Endothelial cell of umbilical vein (primary cell): ENCODE results near the gene NAA40. TPM values are rescaled to one million over a fixed set of nuclear protein-coding genes. Genes with fewer than 3 reads are reported as not detected.

Experiments used
- BruUV-seq: library from RNA; stranded (reverse); fragments of 400-500 nt; replicated peaks from 2 replicates; lab custom pipeline; 2021; lab: Mats Ljungman, UMichigan
- CTCF ChIA-PET: fragments of 300-600, 350-600 bp; sonication (Branson Sonifier 250); formaldehyde crosslinking; loops from one replicate; lab custom pipeline; 2021; ENCODE audit warnings: antibody characterized with exemption, inconsistent platforms; lab: Charles Lee
- POLR2A ChIA-PET: fragments of 300-600, 350-600 bp; sonication (Branson Sonifier 250); formaldehyde crosslinking; loops from one replicate; lab custom pipeline; 2021; ENCODE audit warnings: antibody characterized with exemption, inconsistent platforms; lab: Charles Lee
- DNase-seq: peaks from one replicate; pipeline ENCODE4 v3.0.0-alpha.2; 2011; ENCODE audit warnings: low read depth, low spot score
- FAIRE-seq: peaks from 2 replicates; lab custom pipeline; 2011; peaks lifted over from hg19 to GRCh38; lab: Jason Lieb, UNC
- H2AFZ ChIP-seq: 2 replicates; pipeline ENCODE4 v1.6.0; 2012; ENCODE audit warnings: low read depth, low read length, control low read depth, inconsistent platforms
- H3K27ac ChIP-seq: 2 replicates; pipeline ENCODE4 v1.5.1; 2011; ENCODE audit warnings: low read depth, mild to moderate bottlenecking, control low read depth, low read length, moderate library complexity; ENCODE audit not compliant: insufficient read depth
- H3K27me3 ChIP-seq, 2 experiments: 2 replicates each; pipeline versions ENCODE4 v1.6.0 to v1.6.1; 2011; ENCODE audit warnings: low read length in 2 of 2, mixed read lengths in 1 of 2; ENCODE audit not compliant: control insufficient read depth in 2 of 2, insufficient read depth in 2 of 2
- H3K36me3 ChIP-seq, 2 experiments: 2 replicates in 1 of 2; 3 replicates in 1 of 2; pipeline ENCODE4 v1.5.1; 2011; ENCODE audit warnings: low read length in 2 of 2, mild to moderate bottlenecking in 1 of 2, moderate library complexity in 1 of 2; ENCODE audit not compliant: control insufficient read depth in 2 of 2, insufficient read depth in 2 of 2; ENCODE audit errors: extremely low read depth in 1 of 2
- H3K4me1 ChIP-seq: 3 replicates; pipeline ENCODE4 v1.5.1; 2011; ENCODE audit warnings: mild to moderate bottlenecking, low read length; ENCODE audit not compliant: control insufficient read depth, insufficient read depth; ENCODE audit errors: extremely low read depth
- H3K4me2 ChIP-seq: 2 replicates; pipeline ENCODE4 v1.6.1; 2011; ENCODE audit warnings: low read length, control low read depth, mixed read lengths; ENCODE audit not compliant: insufficient read depth
- H3K4me3 ChIP-seq, 3 experiments: fragments of 200-600 bp in 1 of 3; sonication (generic), shearing (Covaris generic) in 1 of 3; replicated peaks in 1 of 3; 2 replicates each; pipeline ENCODE4 v1.5.1; 2011 to 2016; ENCODE audit warnings: control low read depth in 3 of 3, low read length in 3 of 3, mild to moderate bottlenecking in 2 of 3, inconsistent platforms in 1 of 3, low read depth in 1 of 3, moderate library complexity in 1 of 3; ENCODE audit not compliant: insufficient read depth in 1 of 3
- H3K79me2 ChIP-seq: 2 replicates; pipeline ENCODE4 v1.6.0; 2012; ENCODE audit warnings: low read length, inconsistent platforms; ENCODE audit not compliant: control insufficient read depth, insufficient read depth
- H3K9ac ChIP-seq: replicated peaks from 2 replicates; pipeline ENCODE3; 2011; ENCODE audit warnings: low read length, control low read depth; ENCODE audit not compliant: insufficient read depth; ENCODE audit errors: extremely low read depth
- H3K9me1 ChIP-seq: replicated peaks from 3 replicates; pipeline ENCODE4 v1.6.0; 2011; ENCODE audit warnings: mild to moderate bottlenecking, low read length; ENCODE audit not compliant: control insufficient read depth, insufficient read depth; ENCODE audit errors: extremely low read depth
- H3K9me3 ChIP-seq: replicated peaks from 2 replicates; pipeline ENCODE4 v1.5.1; 2012; ENCODE audit warnings: low read length, inconsistent platforms; ENCODE audit not compliant: control insufficient read depth, insufficient read depth
- H4K20me1 ChIP-seq: replicated peaks from 2 replicates; pipeline ENCODE3; 2011; ENCODE audit warnings: mild to moderate bottlenecking, low read length; ENCODE audit not compliant: control insufficient read depth, insufficient read depth; ENCODE audit errors: extremely low read depth
- CTCF ChIP-seq, 2 donors: IDR thresholded peaks; 1 replicate in 1 of 2; 2 replicates in 1 of 2; pipeline ENCODE4 v1.5.1; 2011; ENCODE audit warnings: low read length in 2 of 2, mild to moderate bottlenecking in 2 of 2, moderate library complexity in 2 of 2, control low read depth in 1 of 2, inconsistent platforms in 1 of 2, low read depth in 1 of 2; ENCODE audit not compliant: insufficient read depth in 1 of 2; ENCODE audit errors: extremely low read depth in 1 of 2
- EZH2 ChIP-seq: IDR thresholded peaks from 2 replicates; pipeline ENCODE4 v1.6.1; 2012; ENCODE audit warnings: borderline replicate concordance, low read depth, mild to moderate bottlenecking, moderate library complexity, low read length, inconsistent platforms; ENCODE audit not compliant: severe bottlenecking
- FOS ChIP-seq: IDR thresholded peaks from 2 replicates; pipeline ENCODE4 v1.6.1; 2011; ENCODE audit warnings: mild to moderate bottlenecking, low read length, moderate library complexity, borderline replicate concordance; ENCODE audit not compliant: insufficient read depth
- GATA2 ChIP-seq: IDR thresholded peaks from 2 replicates; pipeline ENCODE4 v1.7.0; 2011; ENCODE audit warnings: low read depth, mild to moderate bottlenecking, moderate library complexity, mixed read lengths, low read length; ENCODE audit not compliant: insufficient read length, insufficient read depth
- JUN ChIP-seq: IDR thresholded peaks from 2 replicates; pipeline ENCODE4 v1.6.1; 2011; ENCODE audit warnings: borderline replicate concordance, low read depth; ENCODE audit not compliant: insufficient read length, insufficient read depth
- MAX ChIP-seq: IDR thresholded peaks from 2 replicates; pipeline ENCODE4 v1.6.1; 2011; ENCODE audit not compliant: insufficient read depth, insufficient read length
- MYC ChIP-seq: IDR thresholded peaks from one replicate; pipeline ENCODE4 v1.6.1; 2011; ENCODE audit warnings: mild to moderate bottlenecking, low read depth, low read length
- POLR2A ChIP-seq: IDR thresholded peaks from 2 replicates; pipeline ENCODE4 v1.6.1; 2012; ENCODE audit warnings: low read depth, mild to moderate bottlenecking, control low read depth, low read length
- POLR2AphosphoS5 ChIP-seq: IDR thresholded peaks from 2 replicates; pipeline ENCODE4 v1.6.1; 2012; ENCODE audit warnings: low read depth, mild to moderate bottlenecking, control low read depth, low read length, moderate library complexity; ENCODE audit not compliant: insufficient read depth
- dilution Hi-C: fragments of 300-500 bp; cut with MboI; formaldehyde crosslinking; loops from one replicate; pipeline ENCODE4 v1.15.0; 2019; ENCODE audit warnings: low sequenced_read_pairs; ENCODE audit not compliant: extremely low pct_ligation_motif_present
- intact Hi-C: fragments of 100-400 bp; cut with micrococcal nuclease; formaldehyde crosslinking; loops from one replicate; pipeline ENCODE4 v1.10.0; 2022
- polyA plus RNA-seq, 4 experiments: library from polyadenylated mRNA; depleted of rRNA in 3 of 4; stranded (reverse) in 3 of 4; unstranded in 1 of 4; fragments of >200 nt; gene quantifications; 2 replicates each; pipeline versions ENCODE4 v1.2.1 to v1.2.3, GENCODE V29; 2011 to 2012; ENCODE audit warnings: missing spikeins in 1 of 4
- total RNA-seq: library from RNA; stranded (reverse); gene quantifications from 2 replicates; pipeline ENCODE4 v1.2.3, GENCODE V29; 2021

The NAA40 gene
- total and polyA plus RNA-seq, 2 donors (not counting 3 experiments of a cell fraction or from before 2014, with no cell fraction given) = 28.5 to 32.3 TPM

- DNase-seq (no peak), FAIRE-seq (no peak)
- H2AFZ ChIP-seq = no peak overlapping the region
- ChIA-PET POLR2A (no interaction called here), CTCF (no interaction called here)
- intact Hi-C loops = no loop called here
- no peaks in the 10 kb centered on the region for H3K27me3 ChIP-seq
- no peaks in the 10 kb centered on the region for H3K9me3 ChIP-seq
- TF ChIP-seq JUN (no peak), MYC (no peak), MAX (no peak), FOS (no peak), POLR2A (no peak), CTCF (IDR thresholded peaks at IDR 0.05; ENCODE audit: extremely low read depth in 1 of 2, insufficient read depth in 1 of 2, low read depth in 1 of 2, low read length in 2 of 2) (no peak), GATA2 (no peak), EZH2 (no peak), POLR2AphosphoS5 (no peak)
- peaks cover 7 to 37% of the 10 kb centered on the region in 2 experiments for H3K36me3 ChIP-seq
- no TSS peak for BruUV-seq
- H3K9ac ChIP-seq = no peak overlapping the region
- no peaks in the 10 kb centered on the region for H3K9me1 ChIP-seq
- no peaks in the 10 kb centered on the region for H3K79me2 ChIP-seq
- no peak overlapping the region for H3K4me3 ChIP-seq
- no peaks in the 10 kb centered on the region for H4K20me1 ChIP-seq
- H3K4me1 ChIP-seq = no peaks in the 10 kb centered on the region
- H3K4me2 ChIP-seq = no peak overlapping the region
- H3K27ac ChIP-seq = no peak overlapping the region
- dilution Hi-C loops = no loop called here
Measured at GRCh38 chr11:63952570-63952969, 13.8 kb downstream of the NAA40 start.
